SK-N-SH (cell line): ENCODE results near the gene PACC1. TPM values are rescaled to one million over a fixed set of nuclear protein-coding genes. Genes with fewer than 3 reads are reported as not detected.

Experiments
- CTCF ChIA-PET: fragments of 300-600, 350-600 bp; formaldehyde crosslinking; extraction: SDS; loops from one replicate; lab custom pipeline; 2021; lab: Yijun Ruan, JAX
- POLR2A ChIA-PET: fragments of 350-600 bp; sonication (Branson Sonifier 250); formaldehyde crosslinking; extraction: SDS; loops from one replicate; lab custom pipeline; 2020; ENCODE audit warnings: antibody characterized with exemption, inconsistent platforms; lab: Yijun Ruan, JAX
- DNase-seq: peaks from one replicate; pipeline ENCODE4 v3.0.0; 2012
- H2AFZ ChIP-seq: fragments of 200-600 bp; sonication (generic); 2 replicates; pipeline ENCODE4 v1.8.1; 2016; ENCODE audit warnings: antibody characterized with exemption, mild to moderate bottlenecking, low read depth
- H3F3A ChIP-seq: fragments of 200-600 bp; sonication (generic); replicated peaks from 2 replicates; pipeline ENCODE3; 2016; ENCODE audit warnings: antibody characterized with exemption, mild to moderate bottlenecking; ENCODE audit not compliant: insufficient read depth
- H3K27ac ChIP-seq, 2 experiments: fragments of 200-500 bp in 1 of 2; fragments of 200-600 bp in 1 of 2; sonication (Bioruptor generic) in 1 of 2; sonication (generic), shearing (Covaris generic) in 1 of 2; 2 replicates each; pipeline versions ENCODE4 v1.5.1 to v1.6.1; 2014 to 2016; ENCODE audit warnings: low read depth in 2 of 2, inconsistent platforms in 1 of 2, low read length in 1 of 2, mild to moderate bottlenecking in 1 of 2, mixed read lengths in 1 of 2
- H3K27me3 ChIP-seq: fragments of 200-600 bp; sonication (generic), shearing (Covaris generic); 2 replicates; pipeline ENCODE4 v1.6.1; 2016; ENCODE audit warnings: mixed run types; ENCODE audit not compliant: insufficient read depth
- H3K36me3 ChIP-seq, 2 experiments: fragments of 200-500 bp in 1 of 2; fragments of 200-600 bp in 1 of 2; sonication (Bioruptor generic) in 1 of 2; sonication (generic) in 1 of 2; replicated peaks in 1 of 2; 2 replicates each; pipeline versions ENCODE3 to v1.5.1; 2014 to 2016; ENCODE audit warnings: low read length in 1 of 2, mild to moderate bottlenecking in 1 of 2; ENCODE audit not compliant: insufficient read depth in 2 of 2, control insufficient read depth in 1 of 2
- H3K4me1 ChIP-seq, 2 experiments: fragments of 200-500 bp in 1 of 2; fragments of 200-600 bp in 1 of 2; sonication (Bioruptor generic) in 1 of 2; sonication (generic), shearing (Covaris generic) in 1 of 2; 2 replicates each; pipeline versions ENCODE4 v1.5.1 to v1.6.1; 2014 to 2016; ENCODE audit warnings: low read depth in 1 of 2, low read length in 1 of 2, mixed run types in 1 of 2; ENCODE audit not compliant: insufficient read depth in 2 of 2, control insufficient read depth in 1 of 2
- H3K4me2 ChIP-seq: fragments of 200-600 bp; sonication (generic), shearing (Covaris generic); 2 replicates; pipeline ENCODE4 v1.6.1; 2017; ENCODE audit warnings: mixed run types
- H3K4me3 ChIP-seq, 2 experiments: fragments of 200-500 bp in 1 of 2; fragments of 200-600 bp in 1 of 2; sonication (Bioruptor generic) in 1 of 2; sonication (generic), shearing (Covaris generic) in 1 of 2; 2 replicates each; pipeline versions ENCODE4 v1.5.1 to v1.8.1; 2014 to 2016; ENCODE audit warnings: low read depth in 2 of 2, inconsistent platforms in 1 of 2, low read length in 1 of 2, mild to moderate bottlenecking in 1 of 2, mixed read lengths in 1 of 2, moderate library complexity in 1 of 2
- H3K79me2 ChIP-seq: fragments of 200-600 bp; sonication (generic); 2 replicates; pipeline ENCODE4 v1.8.1; 2017; ENCODE audit warnings: mild to moderate bottlenecking; ENCODE audit not compliant: insufficient read depth
- H3K9ac ChIP-seq: fragments of 200-600 bp; sonication (generic); 2 replicates; pipeline ENCODE4 v1.6.1; 2017; ENCODE audit warnings: mixed run types
- H3K9me2 ChIP-seq: fragments of 200-600 bp; sonication (generic); 2 replicates; pipeline ENCODE4 v1.6.1; 2017; ENCODE audit warnings: mixed run types
- H3K9me3 ChIP-seq: fragments of 200-600 bp; sonication (generic); 2 replicates; pipeline ENCODE4 v1.6.1; 2017; ENCODE audit warnings: mixed run types, mild to moderate bottlenecking, moderate library complexity
- H4K20me1 ChIP-seq: fragments of 200-600 bp; sonication (generic); 2 replicates; pipeline ENCODE4 v1.6.1; 2017; ENCODE audit warnings: mild to moderate bottlenecking, mixed run types; ENCODE audit not compliant: insufficient read depth
- CTCF ChIP-seq: fragments of 200-600 bp; sonication (generic); IDR thresholded peaks from 2 replicates; pipeline ENCODE4 v1.6.1; 2017; ENCODE audit warnings: antibody characterized with exemption, mild to moderate bottlenecking, moderate library complexity
- ELF1 ChIP-seq: IDR thresholded peaks from 2 replicates; pipeline ENCODE4 v1.4.0; 2012
- EZH2phosphoT487 ChIP-seq: fragments of 200-600 bp; sonication (generic); IDR thresholded peaks from 2 replicates; pipeline ENCODE4 v1.6.1; 2017; ENCODE audit warnings: low read depth, mixed run types, mild to moderate bottlenecking, antibody characterized with exemption, moderate library complexity, borderline replicate concordance
- GABPA ChIP-seq: IDR thresholded peaks from 2 replicates; pipeline ENCODE4 v1.4.0; 2012; ENCODE audit warnings: low read depth, mild to moderate bottlenecking
- IRF3 ChIP-seq: fragments of 150-350 bp; IDR thresholded peaks from 2 replicates; pipeline ENCODE4 v1.6.1; 2016; ENCODE audit warnings: mild to moderate bottlenecking, low read depth, low read length
- MXI1 ChIP-seq: IDR thresholded peaks from 2 replicates; pipeline ENCODE4 v1.6.1; 2012; ENCODE audit warnings: mild to moderate bottlenecking, low read depth, low read length, improper control_type of control experiment
- NRF1 ChIP-seq: IDR thresholded peaks from 2 replicates; pipeline ENCODE4 v1.6.1; 2012; ENCODE audit warnings: low read depth, mild to moderate bottlenecking, low read length
- TCF12 ChIP-seq: IDR thresholded peaks from 2 replicates; pipeline ENCODE4 v1.4.0; 2012
- USF1 ChIP-seq: IDR thresholded peaks from 2 replicates; pipeline ENCODE4 v1.4.0; 2012; ENCODE audit warnings: low read depth, borderline replicate concordance
- USF2 ChIP-seq: fragments of 150-350 bp; IDR thresholded peaks from 2 replicates; pipeline ENCODE4 v1.6.1; 2017; ENCODE audit warnings: antibody characterized with exemption, low read length, low read depth, borderline replicate concordance
- ZBTB33 ChIP-seq: IDR thresholded peaks from 2 replicates; pipeline ENCODE4 v1.4.0; 2012; ENCODE audit warnings: low read depth, borderline replicate concordance
- WGBS: methylation state at CpG from one replicate; pipeline ENCODE4 v1.1.6; 2017; ENCODE audit warnings: low lambda C conversion rate; 5-methylcytosine and 5-hydroxymethylcytosine counted together
- polyA plus RNA-seq, 3 experiments: library from polyadenylated mRNA; depleted of rRNA; stranded (reverse); fragments of >200 nt; gene quantifications; 2 replicates each; pipeline ENCODE4 v1.2.3, GENCODE V29; 2012

The PACC1 gene
- polyA plus RNA-seq, 1 of the 3 experiments (the other 2 are of a cell fraction) = 23.1 TPM

- H3K9me3 ChIP-seq = no peaks in the 10 kb centered on the region
- H3K9ac ChIP-seq = no peak overlapping the region
- ChIA-PET POLR2A (no interaction called here), CTCF (no interaction called here)
- no peak for DNase-seq
- WGBS = 85% methylated on average over 3 of the region's 3 CpGs
- H3K4me2 ChIP-seq = no peak overlapping the region
- no peak overlapping the region for H3K27ac ChIP-seq
- peaks cover 10% of the 10 kb centered on the region for H3F3A ChIP-seq
- H3K9me2 ChIP-seq = no peaks in the 10 kb centered on the region; the same call in 1 of the 2 replicates
- peaks cover 26 to 30% of the 10 kb centered on the region in 2 experiments for H3K36me3 ChIP-seq
- TF ChIP-seq USF2 (no peak), EZH2phosphoT487 (no peak), TCF12 (no peak), CTCF (no peak), NRF1 (no peak), ELF1 (no peak), GABPA (no peak), ZBTB33 (no peak), MXI1 (no peak)
- no peaks in the 10 kb centered on the region for H3K27me3 ChIP-seq
- no peaks in the 10 kb centered on the region for H3K79me2 ChIP-seq
- no peaks in the 10 kb centered on the region for H4K20me1 ChIP-seq
- no peak overlapping the region for H3K4me3 ChIP-seq
- no peaks in the 10 kb centered on the region; a peak in 1 of 4 replicates for H3K4me1 ChIP-seq
- no peak overlapping the region for H2AFZ ChIP-seq
Observed at GRCh38 chr1:212354464-212354863, 60.2 kb downstream of the PACC1 start.

- CTCF ChIA-PET = interaction anchor here (0.6 kb wide), 1 partner anchor 15 kb away, joined by 3 read pairs; no protein-coding TSS in a partner anchor
- Histone ChIP-seq H4K20me1 (no peaks in the 10 kb centered on the region), H3K27ac (no peak overlapping the region), H3K4me3 (no peak overlapping the region), H3K36me3 (peaks cover 21 to 27% of the 10 kb centered on the region in 2 experiments), H3K27me3 (no peaks in the 10 kb centered on the region), H3K4me1 (no peaks in the 10 kb centered on the region; a peak in 1 of 4 replicates), H3K9me2 (no peaks in the 10 kb centered on the region; the same call in 1 of the 2 replicates), H2AFZ (no peak overlapping the region), H3F3A (peaks cover 13% of the 10 kb centered on the region), H3K9me3 (no peaks in the 10 kb centered on the region), H3K4me2 (no peak overlapping the region), H3K79me2 (no peaks in the 10 kb centered on the region), H3K9ac (no peak overlapping the region)
- 96% methylated on average over 2 of the region's 2 CpGs for WGBS
- POLR2A ChIA-PET = interaction anchor here (0.6 kb wide), 1 partner anchor 676 kb away, joined by 3 read pairs; no protein-coding TSS in a partner anchor
- no peak for DNase-seq
- TF ChIP-seq CTCF (no peak), IRF3 (no peak), USF1 (no peak)
Observed at GRCh38 chr1:212353181-212353580, 61.5 kb downstream of the PACC1 start.
